ENCODE data around the gene RCSD1. TPM values are rescaled to one million over a fixed set of nuclear protein-coding genes. Genes with fewer than 3 reads are reported as not detected.
"Not testable (repeated sequence)": the region's sequence is repeated elsewhere in the genome, so short reads cannot be mapped to it uniquely, and the experiment has no call there.

Gene RCSD1
- total RNA-seq, 4 donors from 2014 or later = 0.34 to 3.5 (median 2.0) TPM

GRCh38 chr1:167737169-167737568 lies 107.1 kb downstream of the RCSD1 start:
- no peak overlapping the region for H3K27ac ChIP-seq
- TF ChIP-seq CTCF (IDR thresholded peaks at IDR 0.05) (no peak), POLR2AphosphoS5 (IDR thresholded peaks at IDR 0.05) (no peak), EP300 (IDR thresholded peaks at IDR 0.05) (no peak)
- H3K4me1 ChIP-seq = peaks cover 9% of the 10 kb centered on the region
- no peaks in the 10 kb centered on the region for H3K27me3 ChIP-seq
- H3K4me3 ChIP-seq = no peak overlapping the region
- 91% methylated on average over 4 of the region's 4 CpGs for WGBS
- H3K36me3 ChIP-seq = no peaks in the 10 kb centered on the region
- no peaks in the 10 kb centered on the region for H3K9me3 ChIP-seq
- no peak for DNase-seq (ENCODE audit: low spot score in 2 of 2)

- 96% methylated on average over 8 of the region's 8 CpGs for WGBS
- Histone ChIP-seq H3K4me1 (peaks cover 9% of the 10 kb centered on the region), H3K4me3 (no peak overlapping the region), H3K27ac (no peak overlapping the region), H3K9me3 (no peaks in the 10 kb centered on the region), H3K36me3 (no peaks in the 10 kb centered on the region), H3K27me3 (no peaks in the 10 kb centered on the region)
- no peak for DNase-seq (ENCODE audit: low spot score in 2 of 2)
- TF ChIP-seq CTCF (IDR thresholded peaks at IDR 0.05) (no peak), POLR2AphosphoS5 (IDR thresholded peaks at IDR 0.05) (no peak), EP300 (IDR thresholded peaks at IDR 0.05) (no peak), POLR2A (IDR thresholded peaks at IDR 0.05) (no peak)
These were observed 108.1 kb downstream of the RCSD1 start for GRCh38 chr1:167738158-167738557.

DNA sequence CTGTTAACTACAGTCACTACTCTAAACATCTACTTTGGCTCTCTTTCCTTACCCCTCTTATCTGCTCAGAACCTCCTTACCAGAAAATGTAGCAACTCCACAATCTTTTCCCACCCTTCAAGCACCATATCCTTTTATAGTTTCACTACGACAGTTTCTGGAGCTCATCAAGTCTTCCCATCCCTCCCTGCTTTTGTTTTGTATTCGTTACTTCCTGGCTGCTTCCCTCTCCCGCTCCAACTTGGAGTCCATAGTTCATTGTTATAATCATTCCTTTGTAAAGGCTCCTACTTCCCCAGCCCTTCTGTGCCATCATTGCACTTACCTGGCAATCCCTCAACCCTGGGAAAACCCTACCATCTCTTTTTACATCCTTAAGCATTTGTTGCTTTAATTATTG lies 109.7 kb downstream of the RCSD1 start:
- H3K27ac ChIP-seq = no peak overlapping the region
- 67% methylated on average over 3 of the region's 3 CpGs for WGBS
- DNase-seq (ENCODE audit: low spot score in 2 of 2) = no peak
- H3K4me1 ChIP-seq = peaks cover 6% of the 10 kb centered on the region
- no peak overlapping the region for H3K4me3 ChIP-seq
- H3K36me3 ChIP-seq = no peaks in the 10 kb centered on the region
- H3K27me3 ChIP-seq = no peaks in the 10 kb centered on the region
- no peaks in the 10 kb centered on the region for H3K9me3 ChIP-seq
- no peak for TF ChIP-seq CTCF (IDR thresholded peaks at IDR 0.05)
- no peak for TF ChIP-seq POLR2AphosphoS5 (IDR thresholded peaks at IDR 0.05)
- no peak for TF ChIP-seq POLR2A (IDR thresholded peaks at IDR 0.05)
- TF ChIP-seq EP300 (IDR thresholded peaks at IDR 0.05) = no peak

DNA sequence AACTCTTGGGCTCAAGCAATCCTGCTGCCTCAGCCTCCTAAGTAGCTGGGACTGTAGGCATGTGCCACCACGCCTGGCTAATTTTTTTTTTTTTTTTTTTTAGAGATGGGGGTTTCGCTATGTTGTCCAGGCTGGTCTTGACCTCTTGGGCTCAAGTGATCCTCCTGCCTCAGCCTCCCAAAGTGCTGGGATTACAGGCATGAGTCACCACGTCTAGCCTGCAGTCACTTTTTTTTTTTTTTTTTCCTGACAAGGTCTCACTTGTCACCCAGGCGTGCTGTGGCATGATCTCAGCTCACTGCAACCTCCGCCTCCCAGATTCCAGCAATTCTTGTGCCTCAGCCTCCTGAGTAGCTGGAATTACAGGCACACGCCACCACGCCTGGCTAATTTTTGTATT lies 111.1 kb downstream of the RCSD1 start:
- WGBS = 83% methylated on average over 7 of the region's 7 CpGs
- H3K27me3 ChIP-seq; H3K4me1 ChIP-seq; H3K36me3 ChIP-seq; DNase-seq (ENCODE audit: low spot score in 2 of 2); H3K4me3 ChIP-seq; H3K9me3 ChIP-seq; H3K27ac ChIP-seq: not testable (repeated sequence)

DNA sequence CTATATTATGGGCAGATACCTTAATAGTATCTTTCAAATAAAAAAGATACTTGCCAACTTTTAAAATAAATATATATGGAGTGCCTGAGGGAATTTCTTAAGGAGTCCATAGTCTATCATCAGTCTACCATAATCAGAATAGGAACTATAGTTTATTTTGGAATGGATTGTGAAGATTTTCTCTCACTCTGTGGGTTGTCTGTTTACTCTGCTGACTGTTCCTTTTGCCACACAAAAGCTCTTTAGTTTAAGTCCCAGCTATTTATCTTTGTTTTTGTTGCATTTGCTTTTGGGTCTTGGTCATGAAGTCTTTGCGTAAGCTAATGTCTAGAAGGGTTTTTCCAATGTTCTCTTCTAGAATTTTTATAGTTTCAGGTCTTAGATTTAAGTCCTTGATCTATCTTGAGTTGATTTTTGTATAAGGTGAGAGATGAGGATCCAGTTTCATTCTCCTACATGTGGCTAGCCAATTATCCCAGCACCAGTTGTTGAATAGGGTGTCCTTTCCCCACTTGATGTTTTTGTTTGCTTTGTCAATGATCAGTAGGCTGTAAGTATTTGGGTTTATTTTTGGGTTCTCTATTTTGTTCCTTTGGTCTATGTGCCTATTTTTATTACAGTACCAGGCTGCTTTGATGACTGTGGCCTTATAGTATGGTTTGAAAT lies 112.5 kb downstream of the RCSD1 start:
- H3K4me3 ChIP-seq; H3K36me3 ChIP-seq; H3K9me3 ChIP-seq; H3K27ac ChIP-seq; H3K27me3 ChIP-seq; DNase-seq (ENCODE audit: low spot score in 2 of 2): not testable (repeated sequence)
- H3K4me1 ChIP-seq = peaks cover 20% of the 10 kb centered on the region
- 88% methylated on average over 1 of the region's 1 CpG for WGBS

- no peak for DNase-seq (ENCODE audit: low spot score in 2 of 2)
- H3K36me3 ChIP-seq = no peaks in the 10 kb centered on the region
- no peak for TF ChIP-seq EP300 (IDR thresholded peaks at IDR 0.05)
- no peak for TF ChIP-seq POLR2A (IDR thresholded peaks at IDR 0.05)
- TF ChIP-seq POLR2AphosphoS5 (IDR thresholded peaks at IDR 0.05) = no peak
- TF ChIP-seq CTCF (IDR thresholded peaks at IDR 0.05) = no peak
- H3K9me3 ChIP-seq = no peaks in the 10 kb centered on the region
- H3K27me3 ChIP-seq = no peaks in the 10 kb centered on the region
- no peak overlapping the region for H3K27ac ChIP-seq
- H3K4me3 ChIP-seq = no peak overlapping the region
- H3K4me1 ChIP-seq = peaks cover 22% of the 10 kb centered on the region
- 82% methylated on average over 3 of the region's 3 CpGs for WGBS
These were observed 114.9 kb downstream of the RCSD1 start for GRCh38 chr1:167744901-167745300.
